Limb (tissue), 2 donors: ENCODE measurements around the gene RPUSD1.
"Not testable (repeated sequence)": the region's sequence is repeated elsewhere in the genome, so short reads cannot be mapped to it uniquely, and the experiment has no call there.

Source experiments
- DNase-seq, 2 donors: peaks; one replicate each; pipeline ENCODE4 v3.0.0-alpha.2; 2016; ENCODE audit errors: extremely low spot score in 2 of 2

RPUSD1 gene

GRCh38 chr16:768428-768827 lies 19.8 kb downstream of the RPUSD1 start:
- DNase-seq, result no peak

- peak in 1 of 2 donors; percentile 27 for DNase-seq
These were observed 20.4 kb downstream of the RPUSD1 start for GRCh38 chr16:767743-768235.

- peak in 1 of 2 donors; percentile 45 for DNase-seq
These were observed 21.2 kb downstream of the RPUSD1 start for GRCh38 chr16:766820-767640.

- peak in 1 of 2 donors; percentile 29 for DNase-seq
These were observed 22.0 kb downstream of the RPUSD1 start for GRCh38 chr16:766008-766819.

- DNase-seq, result peak in 1 of 2 donors; percentile 31
These were observed 22.7 kb downstream of the RPUSD1 start for GRCh38 chr16:765488-765865.

- peak in 1 of 2 donors; percentile 34 for DNase-seq
These were observed 23.2 kb downstream of the RPUSD1 start for GRCh38 chr16:764848-765487.

- DNase-seq, result peak in 1 of 2 donors; percentile 26
These were observed 23.9 kb downstream of the RPUSD1 start for GRCh38 chr16:764184-764750.

GRCh38 chr16:763369-764183 lies 24.6 kb downstream of the RPUSD1 start:
- peak in 1 of 2 donors; percentile 27 for DNase-seq

- DNase-seq, result peak in 1 of 2 donors; percentile 23
These were observed 25.4 kb downstream of the RPUSD1 start for GRCh38 chr16:762595-763268.

GRCh38 chr16:761625-762513 lies 26.3 kb downstream of the RPUSD1 start:
- peak in 1 of 2 donors; percentile 23 for DNase-seq

GRCh38 chr16:760545-761343 lies 27.4 kb downstream of the RPUSD1 start, which contains the start of gene MSLN:
MSLN (plus strand) TSS chr16:760734; CDS start chr16:762681, 1,947 bp downstream.
- no peak for DNase-seq

GRCh38 chr16:760065-760464 lies 28.1 kb downstream of the RPUSD1 start:
- no peak for DNase-seq

- no peak for DNase-seq
These were observed 28.9 kb downstream of the RPUSD1 start for GRCh38 chr16:759110-759910.

GRCh38 chr16:756428-756827 lies 31.8 kb downstream of the RPUSD1 start:
- no peak for DNase-seq

- DNase-seq, result no peak
These were observed 33.5 kb downstream of the RPUSD1 start for GRCh38 chr16:754656-755055.

GRCh38 chr16:754121-754607 lies 34.0 kb downstream of the RPUSD1 start:
- not testable (repeated sequence) for DNase-seq

GRCh38 chr16:752007-752312 lies 36.2 kb downstream of the RPUSD1 start:
- no peak for DNase-seq
